Gastroesophageal sphincter (tissue), 3 donors: ENCODE measurements around the gene NUP160.

Source experiments
- CTCF ChIP-seq, 4 experiments: fragments of 200-600 bp in 2 of 4; fragments of 450-650 bp in 2 of 4; sonication (generic) in 1 of 4; IDR thresholded peaks; one replicate each; pipeline ENCODE4 v1.5.1; 2017 to 2019; ENCODE audit warnings: antibody characterized with exemption in 4 of 4, mild to moderate bottlenecking in 2 of 4, moderate library complexity in 2 of 4
- EP300 ChIP-seq: sonication (generic); formaldehyde crosslinking; IDR thresholded peaks from one replicate; pipeline ENCODE4 v1.6.1; 2017; ENCODE audit warnings: antibody characterized with exemption, mild to moderate bottlenecking
- POLR2A ChIP-seq, 2 donors: fragments of 450-650 bp; IDR thresholded peaks; one replicate each; pipeline ENCODE4 v1.6.1; 2017; ENCODE audit warnings: antibody characterized with exemption in 2 of 2, mild to moderate bottlenecking in 2 of 2, moderate library complexity in 1 of 2

DNA sequence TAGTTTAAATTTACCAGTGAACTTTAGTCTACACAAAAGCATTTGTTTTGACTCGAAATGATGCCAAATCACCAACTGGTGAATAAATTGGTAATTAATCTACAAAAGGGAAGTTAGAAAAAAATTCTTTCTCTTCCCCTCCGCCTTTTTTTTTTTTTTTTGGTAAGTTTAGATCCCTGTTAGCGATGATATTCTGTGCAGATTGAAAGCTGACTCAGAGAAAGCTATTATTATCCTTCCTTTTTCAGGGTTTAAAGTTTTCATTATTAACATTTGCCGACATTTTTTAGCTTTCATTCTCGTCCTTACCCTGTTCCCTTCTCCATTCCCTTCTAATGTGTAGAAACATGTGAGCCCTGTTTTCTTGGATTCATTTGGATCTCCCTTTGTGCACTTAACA lies 16.8 kb upstream of the NUP160 start:
- no peak for TF ChIP-seq POLR2A (IDR thresholded peaks at IDR 0.05)
- TF ChIP-seq CTCF (IDR thresholded peaks at IDR 0.05): no peak
- no peak for TF ChIP-seq EP300
